Activated CD4-positive, CD25-positive, alpha-beta regulatory T cell treated with anti-CD3 and anti-CD28 coated beads, Interleukin-2, amount 50 U/mL, for 16 hours (primary cell): ENCODE measurements around the gene CDC23.
"Not testable (repeated sequence)": the region's sequence is repeated elsewhere in the genome, so short reads cannot be mapped to it uniquely, and the experiment has no call there.

Experiments used
- DNase-seq: peaks from one replicate; pipeline ENCODE4 v3.0.0-alpha.2; 2020; ENCODE audit warnings: low read depth, low spot score

CDC23 gene, protein sequence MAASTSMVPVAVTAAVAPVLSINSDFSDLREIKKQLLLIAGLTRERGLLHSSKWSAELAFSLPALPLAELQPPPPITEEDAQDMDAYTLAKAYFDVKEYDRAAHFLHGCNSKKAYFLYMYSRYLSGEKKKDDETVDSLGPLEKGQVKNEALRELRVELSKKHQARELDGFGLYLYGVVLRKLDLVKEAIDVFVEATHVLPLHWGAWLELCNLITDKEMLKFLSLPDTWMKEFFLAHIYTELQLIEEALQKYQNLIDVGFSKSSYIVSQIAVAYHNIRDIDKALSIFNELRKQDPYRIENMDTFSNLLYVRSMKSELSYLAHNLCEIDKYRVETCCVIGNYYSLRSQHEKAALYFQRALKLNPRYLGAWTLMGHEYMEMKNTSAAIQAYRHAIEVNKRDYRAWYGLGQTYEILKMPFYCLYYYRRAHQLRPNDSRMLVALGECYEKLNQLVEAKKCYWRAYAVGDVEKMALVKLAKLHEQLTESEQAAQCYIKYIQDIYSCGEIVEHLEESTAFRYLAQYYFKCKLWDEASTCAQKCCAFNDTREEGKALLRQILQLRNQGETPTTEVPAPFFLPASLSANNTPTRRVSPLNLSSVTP

DNA sequence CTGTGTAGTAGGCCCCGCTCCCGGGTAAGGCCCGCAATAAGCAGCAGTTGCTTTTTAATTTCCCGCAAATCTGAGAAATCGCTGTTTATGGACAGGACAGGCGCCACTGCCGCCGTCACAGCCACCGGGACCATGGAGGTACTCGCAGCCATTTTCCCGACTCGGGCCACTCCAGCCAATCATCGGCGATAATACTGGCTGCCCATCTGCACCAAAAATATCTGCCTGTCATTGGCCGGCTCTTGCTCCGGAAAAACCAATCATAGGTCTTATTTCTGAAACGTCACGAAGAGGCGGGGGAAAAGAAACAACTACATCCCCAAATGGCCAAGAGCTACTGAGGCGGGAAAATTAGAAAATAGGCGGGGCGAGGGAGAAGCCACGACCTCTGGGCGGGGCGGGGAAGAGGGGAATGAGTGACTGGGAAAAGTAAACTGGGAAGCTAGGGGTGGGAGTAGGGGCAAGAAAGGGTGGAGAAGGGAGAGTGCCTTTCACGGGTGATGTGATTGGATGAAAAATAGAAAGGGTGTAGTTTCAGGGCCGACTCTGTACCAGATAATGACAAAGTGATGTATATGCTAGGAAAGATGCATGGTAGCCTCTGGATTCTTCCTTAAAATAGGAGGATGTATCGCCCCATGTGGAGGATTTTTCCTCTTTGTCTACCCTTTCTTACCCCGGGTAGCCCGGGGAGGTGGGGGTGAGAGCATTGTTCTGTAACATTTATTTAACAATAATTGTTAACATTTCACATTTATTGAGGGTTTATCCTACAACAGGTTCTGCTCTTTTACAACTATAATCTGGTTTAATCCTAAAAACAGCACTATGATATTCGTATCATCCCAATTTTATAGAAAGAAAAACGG lies at the start of gene CDC23:
Gene CDC23 (minus strand): TSS at position 163 of the 869 bp plus-strand sequence. CDS start 11 bp downstream, at position 152.
- peak; percentile 87 for DNase-seq

DNA sequence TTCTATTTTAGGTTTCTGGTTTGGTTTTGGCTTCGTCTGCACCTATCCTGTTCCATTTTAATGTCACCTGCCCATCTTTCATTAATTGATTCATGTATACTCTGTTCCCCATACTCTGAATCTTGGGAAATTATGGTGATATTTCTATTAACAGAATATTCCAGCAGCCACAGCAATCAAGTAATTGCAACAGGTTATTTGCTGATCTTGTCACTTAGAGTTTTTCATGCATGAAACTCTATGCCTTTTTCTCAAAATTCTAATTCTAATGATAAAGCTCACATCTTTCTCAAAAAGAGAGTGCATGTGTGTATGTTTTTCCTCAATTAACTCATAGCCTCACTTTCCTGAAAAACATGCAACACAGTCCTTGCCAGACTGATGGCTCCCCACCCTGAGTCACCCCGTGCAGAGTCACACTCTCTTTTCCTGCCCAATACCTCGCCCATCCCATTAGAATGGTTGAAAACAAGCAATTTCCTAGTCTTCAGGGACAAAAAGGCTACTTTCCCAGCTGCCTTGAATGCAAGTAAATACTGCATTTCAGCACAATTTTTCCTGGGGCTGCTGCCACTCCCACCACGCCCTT lies 45.7 kb upstream of the CDC23 start:
- no peak for DNase-seq

DNA sequence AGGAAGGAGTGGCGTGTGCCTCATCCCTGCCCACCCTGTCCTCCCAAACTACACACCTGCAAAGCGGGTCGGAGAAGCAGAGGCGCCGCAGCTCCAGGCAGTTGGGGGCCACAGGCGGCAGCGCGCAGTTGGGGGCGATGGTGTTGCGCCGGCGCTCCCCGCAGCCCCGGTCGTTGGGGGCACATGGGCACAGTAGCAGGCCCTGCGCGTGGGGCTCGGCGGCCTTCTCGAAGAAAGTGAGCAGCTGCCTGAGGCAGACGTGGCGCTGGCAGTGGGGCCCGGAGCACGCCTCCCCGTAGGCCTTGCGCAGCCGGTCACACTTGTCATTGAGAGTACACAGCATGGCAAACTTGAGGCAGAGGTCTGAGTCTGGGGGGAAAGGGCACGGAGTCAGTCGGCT lies 44.5 kb upstream of the CDC23 start:
- DNase-seq = no peak

DNA sequence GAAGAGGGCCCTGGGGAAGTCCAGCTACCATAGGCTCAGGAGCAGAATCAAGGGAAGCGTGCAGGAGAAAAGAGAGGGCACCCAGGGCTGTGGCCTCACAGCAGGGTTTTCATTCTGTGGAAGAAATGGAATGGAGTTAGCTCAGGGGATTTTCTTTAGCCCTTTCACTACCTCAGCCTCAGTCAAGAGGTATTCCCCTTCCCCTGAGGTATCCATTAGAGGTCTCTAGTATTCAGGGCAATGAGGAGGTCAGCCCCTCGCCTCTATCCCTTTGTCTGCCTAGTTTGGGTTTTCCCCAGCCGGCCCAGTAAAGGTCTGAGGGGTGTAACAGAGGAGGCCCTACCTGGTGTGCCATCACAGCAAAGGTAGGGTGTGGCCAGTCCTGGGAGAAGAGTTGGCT lies 39.8 kb upstream of the CDC23 start:
- no peak for DNase-seq

DNA sequence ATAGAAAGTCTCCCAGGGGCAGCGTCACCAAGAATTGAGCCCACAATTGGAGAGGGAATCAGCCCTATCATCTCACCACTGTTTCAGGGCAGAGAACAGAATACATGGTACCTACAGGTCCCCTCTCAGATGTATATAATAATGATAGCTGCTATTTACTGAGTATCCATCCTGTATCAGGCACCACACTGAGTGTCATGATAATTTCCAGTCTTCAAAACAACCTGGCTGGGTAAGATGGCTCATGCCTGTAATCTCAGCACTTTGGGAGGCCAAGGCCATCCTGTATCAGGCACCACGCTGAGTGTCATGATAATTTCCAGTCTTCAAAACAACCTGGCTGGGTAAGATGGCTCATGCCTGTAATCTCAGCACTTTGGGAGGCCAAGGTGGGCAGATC lies 34.7 kb upstream of the CDC23 start:
- DNase-seq = not testable (repeated sequence)

DNA sequence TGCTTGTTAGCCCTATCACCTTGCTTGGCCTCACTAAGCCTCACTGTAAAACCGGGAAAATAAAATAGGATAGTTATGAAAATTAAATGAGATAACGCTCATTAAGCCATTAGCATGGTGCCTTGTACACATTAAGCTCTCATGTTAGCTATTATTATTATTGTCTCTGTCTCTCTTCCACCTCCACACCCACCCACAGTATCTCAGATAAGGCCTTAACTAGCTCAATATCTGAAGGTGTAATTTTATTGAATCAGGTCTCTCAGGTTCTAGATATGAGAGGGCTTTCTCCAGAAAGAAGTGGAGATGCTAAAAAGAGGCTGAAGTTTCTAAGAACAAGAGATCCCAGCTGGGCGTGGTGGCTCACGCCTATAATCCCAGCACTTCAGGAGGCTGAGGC lies 33.7 kb upstream of the CDC23 start:
- DNase-seq = no peak

DNA sequence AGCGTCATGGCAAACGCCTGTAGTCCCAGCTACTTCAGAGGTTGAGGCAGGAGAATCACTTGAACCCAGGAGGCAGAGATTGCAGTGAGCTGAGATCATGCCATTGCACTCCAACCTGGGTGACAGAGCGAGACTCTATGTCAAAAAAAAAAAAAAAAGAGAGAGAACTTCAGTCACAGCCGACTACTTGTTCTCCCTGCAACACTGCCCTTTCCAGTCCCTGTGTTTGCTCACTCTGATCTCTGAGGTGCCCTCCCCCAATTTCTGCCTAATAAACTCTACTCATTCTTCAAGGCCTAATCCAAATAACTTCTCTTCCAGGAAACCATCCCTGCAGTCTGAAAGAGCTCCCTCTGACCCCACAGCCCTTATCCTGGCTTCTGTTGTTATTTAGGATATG lies 33.2 kb upstream of the CDC23 start:
- DNase-seq = no peak

DNA sequence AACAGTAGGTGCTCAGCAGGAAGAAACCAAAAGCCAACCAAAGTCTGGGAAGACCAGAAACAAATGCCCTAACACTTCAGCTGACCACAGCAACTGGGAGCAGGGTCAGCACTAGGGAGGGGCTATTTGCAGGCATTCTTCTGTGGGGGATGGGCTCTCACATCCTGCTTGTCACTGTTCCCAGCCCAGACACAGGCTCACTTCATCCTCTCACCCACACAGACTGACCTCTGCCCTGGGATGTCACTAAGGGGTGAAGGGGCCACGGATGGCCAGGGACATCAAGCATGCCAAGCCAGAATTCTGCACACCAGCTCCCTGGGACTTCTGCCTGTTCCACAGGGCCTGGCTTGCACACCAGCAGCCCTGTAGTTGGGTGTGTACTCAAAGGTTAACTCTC lies 32.6 kb upstream of the CDC23 start:
- no peak for DNase-seq

DNA sequence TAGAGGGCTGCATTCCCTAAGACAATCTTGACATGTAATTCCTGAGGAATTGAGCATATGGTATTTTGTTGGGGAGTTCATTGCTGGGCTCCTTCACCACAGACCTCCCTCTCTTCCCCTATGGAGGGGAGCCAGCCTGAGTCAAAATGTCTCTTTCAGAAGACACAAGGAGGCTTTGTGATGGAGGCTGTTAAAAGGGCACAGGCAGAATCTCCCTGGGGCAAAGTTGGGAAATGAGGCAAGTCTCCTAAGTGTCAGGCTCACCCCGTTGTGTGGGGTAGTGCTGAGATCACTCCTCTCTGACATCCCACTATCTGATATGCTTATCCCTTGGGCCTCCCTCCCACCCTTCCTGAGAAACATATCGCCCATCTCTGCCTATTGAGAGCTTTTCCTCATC lies 30.7 kb upstream of the CDC23 start:
- DNase-seq = no peak

DNA sequence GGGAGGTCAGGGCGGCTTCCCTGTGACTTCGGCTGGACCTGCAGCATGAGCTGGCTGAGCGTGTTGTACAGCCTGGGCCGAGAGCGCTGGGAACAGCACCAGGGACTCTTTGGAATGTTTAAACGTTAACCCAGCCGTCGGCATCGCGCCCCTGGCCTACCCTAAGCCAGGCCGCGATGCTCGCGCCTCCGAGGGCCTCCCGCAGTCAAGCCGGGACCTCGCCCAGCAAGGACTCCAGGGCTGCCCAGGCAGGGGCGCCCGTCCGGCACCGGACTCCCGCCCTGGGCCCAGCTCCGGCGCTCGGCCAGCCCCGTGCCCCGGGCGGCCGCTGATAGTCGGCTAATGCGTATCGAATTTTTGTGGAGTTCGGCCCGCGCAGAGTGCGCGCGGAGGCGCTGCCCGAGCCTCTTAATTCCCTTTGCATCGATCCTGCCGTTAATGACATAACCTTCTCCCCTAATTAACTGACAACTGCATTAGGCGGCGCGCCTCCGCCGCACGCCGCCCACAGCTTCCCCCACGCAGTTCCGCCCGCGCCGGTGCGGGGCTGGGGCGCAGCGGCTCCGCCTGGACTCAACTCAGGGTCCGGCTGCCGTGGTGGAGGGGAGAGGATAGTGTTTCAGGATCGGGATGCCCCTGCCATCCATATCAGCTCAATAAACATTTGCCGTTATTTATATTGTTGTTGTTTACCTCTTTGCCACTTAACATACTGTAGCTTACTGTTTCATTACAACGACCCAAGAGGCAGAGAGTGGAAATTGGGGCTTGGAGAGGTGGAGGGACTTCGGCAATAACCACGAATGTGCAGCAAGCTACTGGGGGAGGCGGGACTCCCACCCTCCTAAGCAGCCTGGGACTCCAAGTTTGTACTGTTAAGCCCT lies 28.8 kb upstream of the CDC23 start:
- DNase-seq = no peak

DNA sequence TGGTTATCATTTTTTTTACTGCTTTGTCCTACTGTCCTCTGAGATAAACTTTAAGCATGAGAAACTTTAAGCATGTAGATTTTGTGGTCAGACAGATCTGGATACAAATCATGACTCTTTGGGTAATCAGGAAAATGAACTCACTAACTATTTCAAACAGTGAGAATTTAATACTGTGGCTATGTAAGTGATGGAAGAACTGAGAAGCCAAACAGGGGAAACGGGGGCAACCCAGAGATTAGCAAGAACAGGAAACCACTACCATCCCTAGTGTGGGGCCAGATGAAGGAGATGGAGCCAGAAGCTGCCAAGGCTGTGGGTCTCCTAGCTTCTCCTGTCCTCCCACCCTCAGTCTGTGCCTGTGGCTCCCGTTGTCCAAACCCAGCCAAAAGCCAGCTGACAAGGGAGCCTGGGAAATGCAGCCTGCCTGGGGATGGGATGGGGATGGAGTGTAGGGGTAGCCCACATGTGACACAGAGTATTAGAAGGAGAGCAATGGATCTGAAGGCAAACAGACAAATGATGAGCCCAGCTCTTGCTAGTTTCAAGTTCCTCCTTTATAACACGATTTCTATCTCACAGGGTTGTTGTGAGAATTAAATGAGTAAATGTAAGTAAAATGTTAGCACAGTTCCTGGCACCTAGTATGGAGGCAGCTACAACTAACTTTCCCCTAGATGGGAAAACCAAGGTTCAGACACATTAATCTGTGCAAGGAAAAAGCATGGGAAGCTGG lies 27.7 kb upstream of the CDC23 start:
- no peak for DNase-seq

DNA sequence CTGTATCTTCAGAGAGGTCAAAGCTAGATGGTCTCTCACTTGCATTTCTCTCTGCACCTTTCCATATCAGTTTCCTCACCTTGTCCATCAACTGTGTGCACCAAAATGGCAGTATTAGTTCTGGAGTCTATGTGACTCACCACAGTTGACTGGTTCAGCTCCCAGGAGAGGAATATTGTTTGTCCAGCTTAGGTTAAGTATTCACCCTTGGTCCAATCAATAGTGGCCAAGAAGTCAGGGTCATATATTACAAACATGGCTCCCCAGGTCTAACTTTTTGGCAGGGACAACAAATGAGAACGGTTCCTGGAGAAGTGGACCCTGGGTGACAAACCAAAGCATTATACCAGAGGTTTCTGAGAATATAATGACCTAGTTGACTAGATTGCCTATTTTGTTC lies 24.9 kb upstream of the CDC23 start:
- no peak for DNase-seq

DNA sequence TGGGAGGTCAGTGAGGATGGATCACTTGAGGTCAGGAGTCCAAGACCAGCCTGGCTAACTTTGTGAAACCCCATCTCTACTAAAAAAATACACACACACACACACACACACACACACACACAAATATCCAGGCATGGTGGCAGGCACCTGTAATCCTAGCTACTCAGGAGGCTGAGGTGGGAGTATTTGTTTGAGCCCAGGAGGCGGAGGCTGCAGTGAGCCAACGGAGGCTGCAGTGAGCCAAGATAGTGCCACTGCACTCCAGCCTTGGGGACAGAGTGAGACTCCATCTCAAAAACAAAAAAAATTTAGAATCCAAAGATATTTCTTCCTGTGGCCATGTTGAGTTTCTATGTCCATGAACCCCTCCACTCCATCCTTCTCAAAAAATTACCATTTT lies 21.5 kb upstream of the CDC23 start:
- DNase-seq = no peak

DNA sequence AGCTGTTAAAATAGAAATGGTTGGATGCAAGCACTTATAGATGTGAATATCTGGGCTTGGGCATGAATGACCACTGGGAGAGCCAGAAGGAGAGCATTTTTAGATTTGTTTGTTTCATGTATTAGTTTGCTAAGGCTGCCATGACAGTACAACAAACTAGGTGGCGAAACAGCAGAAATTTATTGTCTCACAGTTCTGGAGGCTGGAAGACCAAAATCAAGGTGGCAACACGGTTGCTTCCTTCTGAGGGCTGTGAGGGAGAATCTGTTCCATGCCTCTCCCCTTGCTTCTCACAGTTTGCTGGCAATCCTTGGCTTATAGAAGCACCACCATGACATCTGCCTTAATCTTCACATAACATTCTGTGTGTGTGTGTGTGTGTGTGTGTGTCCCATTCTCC lies 20.2 kb upstream of the CDC23 start:
- no peak for DNase-seq

DNA sequence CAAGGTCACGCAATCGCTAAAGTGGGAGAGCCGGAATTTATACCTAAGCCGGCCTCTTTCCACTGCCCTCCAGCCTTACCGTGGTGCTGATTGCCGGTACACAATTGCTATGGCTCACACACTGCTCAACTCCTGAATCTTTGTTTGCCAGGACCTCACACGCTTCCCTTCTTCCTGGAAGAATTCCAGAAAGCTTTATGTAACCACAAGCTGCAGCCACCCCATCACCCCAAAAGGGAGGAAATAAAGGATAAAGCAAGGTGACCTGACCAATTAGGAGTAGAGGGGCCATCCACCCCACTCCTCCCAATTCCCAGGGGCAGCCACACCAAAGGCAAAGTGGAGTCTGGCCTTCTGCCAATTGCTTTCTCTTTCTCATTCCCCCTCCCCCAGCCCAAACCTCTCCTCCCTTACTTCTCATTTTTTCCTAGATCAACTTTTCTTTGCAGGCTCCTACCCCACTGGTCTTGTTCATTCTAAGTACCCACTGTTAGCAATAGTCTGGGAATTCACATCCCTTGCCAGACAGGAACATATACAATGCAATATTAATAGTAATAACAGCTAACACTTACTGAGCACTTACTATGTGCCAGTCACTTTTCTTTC lies 18.0 kb upstream of the CDC23 start:
- no peak for DNase-seq

DNA sequence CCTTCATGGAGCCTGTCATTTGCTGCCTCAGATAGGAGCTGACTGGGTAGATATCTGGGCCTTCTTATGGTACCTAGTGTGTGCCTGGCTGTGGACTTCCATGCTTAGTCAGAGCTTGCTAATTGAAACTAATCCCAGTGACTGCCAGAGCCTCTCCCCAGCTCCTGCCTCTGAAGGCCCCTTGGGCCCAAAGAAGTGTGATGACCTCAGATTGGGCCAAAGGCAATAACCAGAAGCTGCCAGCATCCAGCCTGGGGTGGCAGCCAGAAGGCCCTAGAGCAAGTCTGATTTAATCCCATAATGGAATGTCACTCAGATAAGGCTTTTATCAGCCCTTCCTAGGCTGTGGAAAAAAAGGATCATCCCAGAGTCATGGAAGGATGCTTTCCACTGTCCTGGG lies 17.1 kb upstream of the CDC23 start:
- DNase-seq = no peak

DNA sequence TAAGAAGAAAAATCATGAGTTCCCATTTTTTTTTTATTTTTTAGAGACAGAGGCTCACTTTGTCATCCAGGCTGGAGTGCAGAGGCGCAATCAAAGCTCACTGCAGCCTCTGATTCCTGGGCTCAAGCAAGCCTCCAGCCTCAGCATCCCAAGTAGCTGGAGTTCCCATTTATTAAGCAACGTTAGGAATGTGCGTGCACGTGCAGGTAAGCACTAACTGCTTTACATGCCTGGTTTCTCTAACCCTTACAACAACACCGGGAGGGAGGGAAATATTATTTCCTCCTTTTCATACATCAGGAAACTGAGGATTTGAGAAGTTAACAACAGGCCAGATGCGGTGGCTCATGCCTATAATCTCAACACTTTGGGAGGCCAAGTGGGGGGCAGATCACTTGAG lies 16.3 kb upstream of the CDC23 start:
- no peak for DNase-seq

DNA sequence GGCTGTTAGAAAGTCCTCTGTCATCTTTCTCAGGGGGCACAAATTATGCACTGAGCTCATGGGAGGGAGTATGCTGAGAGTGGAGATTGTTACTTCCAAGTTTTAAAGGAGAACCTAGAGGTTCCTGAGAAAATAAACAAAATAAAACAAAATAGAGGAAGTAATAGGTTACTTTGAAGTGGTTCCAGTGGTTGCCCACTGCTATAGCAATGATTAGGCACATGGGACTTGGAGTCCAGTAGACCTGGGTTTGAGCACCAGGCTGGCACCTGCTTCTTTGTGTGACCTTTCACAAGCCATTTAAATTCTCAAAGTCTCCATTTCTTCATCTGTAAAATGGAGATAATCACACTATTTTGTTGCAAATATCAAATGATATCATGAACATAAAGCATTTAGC lies 13.8 kb upstream of the CDC23 start:
- DNase-seq = no peak

DNA sequence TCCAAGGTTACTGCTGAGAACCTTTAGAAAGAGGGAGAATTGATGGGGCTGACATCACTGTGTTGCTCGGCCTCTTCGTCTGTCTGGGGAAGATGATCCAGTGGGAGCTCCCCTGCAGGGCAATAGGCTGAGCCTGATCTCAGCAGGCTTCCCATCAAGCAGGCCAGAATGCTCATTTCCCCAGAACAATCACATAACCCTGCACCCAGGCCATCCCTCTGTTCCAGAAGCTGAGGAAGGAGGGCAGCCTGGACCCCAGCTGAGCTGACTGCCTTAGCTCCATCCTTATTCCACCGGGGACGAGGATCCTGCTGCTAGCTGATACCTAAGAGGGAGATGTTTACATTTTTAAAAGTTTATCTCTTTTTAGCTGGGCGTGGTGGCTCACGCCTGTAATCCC lies 11.6 kb upstream of the CDC23 start:
- DNase-seq = no peak

DNA sequence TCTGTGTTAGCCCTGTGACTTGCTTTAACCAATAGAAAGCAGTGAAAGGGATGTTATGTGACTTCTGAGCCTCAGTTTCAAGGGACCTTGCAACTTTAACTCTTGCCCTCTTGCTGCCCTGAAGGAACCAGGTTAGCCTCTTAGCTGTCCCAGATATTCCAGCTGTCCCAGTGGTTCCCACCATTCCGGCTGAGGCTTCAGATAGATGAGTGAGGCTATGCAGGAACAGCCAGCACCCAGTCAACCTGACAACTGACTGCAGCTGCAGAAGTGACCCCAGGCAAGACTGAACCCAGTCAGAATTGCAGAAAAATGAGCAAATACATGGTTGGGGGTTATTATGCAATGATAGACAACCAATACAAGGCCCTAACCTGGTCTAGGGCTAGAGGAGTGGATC lies 10.4 kb upstream of the CDC23 start:
- no peak for DNase-seq
